Nephron (organoid): ENCODE results near the gene JAZF1.

Experiments used
- H3K27ac Mint-ChIP-seq, 3 experiments: 2 replicates each; pipeline ENCODE4 v1.8.0; 2020; ENCODE audit warnings: mixed read lengths in 3 of 3, mild to moderate bottlenecking in 2 of 3, moderate library complexity in 1 of 3
- H3K27me3 Mint-ChIP-seq: 2 replicates; pipeline ENCODE4 v1.8.0; 2021; ENCODE audit warnings: low read depth, mild to moderate bottlenecking, moderate library complexity, mixed read lengths
- H3K36me3 Mint-ChIP-seq: 2 replicates; pipeline ENCODE4 v1.8.0; 2020; ENCODE audit warnings: low read depth, mixed read lengths
- H3K4me1 Mint-ChIP-seq: 2 replicates; pipeline ENCODE4 v1.8.0; 2020; ENCODE audit warnings: mixed read lengths
- H3K4me3 Mint-ChIP-seq, 3 experiments: 2 replicates each; pipeline ENCODE4 v1.8.0; 2020; ENCODE audit warnings: mild to moderate bottlenecking in 3 of 3, mixed read lengths in 3 of 3, moderate library complexity in 2 of 3
- H3K9me3 Mint-ChIP-seq: 2 replicates; pipeline ENCODE4 v1.8.0; 2020; ENCODE audit warnings: mixed read lengths
- TF ChIP-seq, protein P1 (sequence below), 3 experiments: fragments of 200-600 bp; sonication (generic); IDR thresholded peaks; one replicate each; pipeline ENCODE4 v1.5.0; 2021; ENCODE audit warnings: antibody characterized with exemption in 3 of 3; ENCODE audit not compliant: unreplicated experiment in 3 of 3

JAZF1 gene

GRCh38 chr7:28112467-28112866 lies 68.1 kb downstream of the JAZF1 start:
- Mint-ChIP-seq H3K9me3 (no peaks in the 10 kb centered on the region), H3K27ac (peak overlapping the region; percentile 23 to 54 (median 46)), H3K36me3 (no peaks in the 10 kb centered on the region), H3K27me3 (peaks cover 4% of the 10 kb centered on the region), H3K4me3 (no peak overlapping the region), H3K4me1 (peaks cover 44% of the 10 kb centered on the region)
- TF ChIP-seq, protein P1, sequence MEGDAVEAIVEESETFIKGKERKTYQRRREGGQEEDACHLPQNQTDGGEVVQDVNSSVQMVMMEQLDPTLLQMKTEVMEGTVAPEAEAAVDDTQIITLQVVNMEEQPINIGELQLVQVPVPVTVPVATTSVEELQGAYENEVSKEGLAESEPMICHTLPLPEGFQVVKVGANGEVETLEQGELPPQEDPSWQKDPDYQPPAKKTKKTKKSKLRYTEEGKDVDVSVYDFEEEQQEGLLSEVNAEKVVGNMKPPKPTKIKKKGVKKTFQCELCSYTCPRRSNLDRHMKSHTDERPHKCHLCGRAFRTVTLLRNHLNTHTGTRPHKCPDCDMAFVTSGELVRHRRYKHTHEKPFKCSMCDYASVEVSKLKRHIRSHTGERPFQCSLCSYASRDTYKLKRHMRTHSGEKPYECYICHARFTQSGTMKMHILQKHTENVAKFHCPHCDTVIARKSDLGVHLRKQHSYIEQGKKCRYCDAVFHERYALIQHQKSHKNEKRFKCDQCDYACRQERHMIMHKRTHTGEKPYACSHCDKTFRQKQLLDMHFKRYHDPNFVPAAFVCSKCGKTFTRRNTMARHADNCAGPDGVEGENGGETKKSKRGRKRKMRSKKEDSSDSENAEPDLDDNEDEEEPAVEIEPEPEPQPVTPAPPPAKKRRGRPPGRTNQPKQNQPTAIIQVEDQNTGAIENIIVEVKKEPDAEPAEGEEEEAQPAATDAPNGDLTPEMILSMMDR (IDR thresholded peaks at IDR 0.05; ENCODE audit: unreplicated experiment in 3 of 3) = no peak

- peaks cover 4% of the 10 kb centered on the region for H3K27me3 Mint-ChIP-seq
- no peaks in the 10 kb centered on the region for H3K9me3 Mint-ChIP-seq
- H3K36me3 Mint-ChIP-seq = no peaks in the 10 kb centered on the region
- peaks cover 48% of the 10 kb centered on the region for H3K4me1 Mint-ChIP-seq
- TF ChIP-seq, protein P1 (IDR thresholded peaks at IDR 0.05; ENCODE audit: unreplicated experiment in 3 of 3) = no peak
- peak overlapping the region in 2 of 3 experiments; percentile 37 to 54 for H3K27ac Mint-ChIP-seq
- no peak overlapping the region for H3K4me3 Mint-ChIP-seq
Observed at GRCh38 chr7:28112012-28112411, 68.6 kb downstream of the JAZF1 start.

DNA sequence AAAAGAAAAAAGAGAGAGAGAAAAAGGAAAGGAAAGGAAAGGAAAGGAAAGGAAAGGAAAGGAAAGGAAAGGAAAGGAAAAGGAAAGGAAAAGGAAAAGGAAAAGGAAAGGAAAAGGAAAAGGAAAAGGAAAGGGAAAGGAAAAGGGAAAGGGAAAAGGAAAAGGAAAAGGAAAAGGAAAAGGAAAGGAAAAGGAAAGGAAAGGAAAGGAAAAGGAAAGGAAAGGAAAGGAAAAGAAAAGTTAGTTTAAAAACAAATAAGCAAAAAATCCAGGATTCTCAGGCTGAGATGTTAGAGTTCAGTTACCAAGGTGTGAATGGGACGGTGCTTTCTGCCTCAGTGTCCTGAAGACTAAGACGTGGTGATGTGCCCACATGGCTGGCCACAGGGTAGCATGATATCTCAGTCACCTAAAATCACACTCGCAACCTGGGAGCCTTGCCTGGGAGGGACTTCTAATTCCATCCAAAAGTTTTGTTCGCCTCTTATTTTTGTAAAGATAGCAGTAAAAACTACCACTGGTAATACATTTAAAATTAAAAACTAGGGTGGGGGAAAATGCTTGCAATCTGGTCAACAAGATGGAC lies 70.1 kb downstream of the JAZF1 start:
- TF ChIP-seq, protein P1 (IDR thresholded peaks at IDR 0.05; ENCODE audit: unreplicated experiment in 3 of 3) = no peak
- Mint-ChIP-seq H3K27me3 (peaks cover 4% of the 10 kb centered on the region), H3K36me3 (no peaks in the 10 kb centered on the region), H3K27ac (no peak overlapping the region), H3K4me1 (peaks cover 57% of the 10 kb centered on the region), H3K4me3 (no peak overlapping the region), H3K9me3 (no peaks in the 10 kb centered on the region)

DNA sequence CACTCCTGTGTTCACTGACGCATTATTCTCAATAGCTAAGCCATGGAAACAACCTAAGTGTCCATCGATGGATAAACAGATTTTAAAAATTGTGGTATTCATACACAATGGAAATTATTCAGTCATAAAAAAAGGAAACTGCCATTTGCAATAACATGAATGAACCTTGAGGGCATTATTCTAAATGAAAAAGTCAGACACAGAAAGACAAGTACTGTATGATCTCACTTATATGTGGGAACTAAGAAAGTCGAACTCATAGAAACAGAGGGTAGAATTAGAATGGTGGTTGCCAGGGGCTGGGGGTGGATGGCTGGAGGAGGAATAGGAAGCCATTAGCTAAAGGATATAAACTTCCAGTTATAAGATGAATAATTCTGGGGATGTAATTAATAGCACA lies 71.8 kb downstream of the JAZF1 start:
- Mint-ChIP-seq H3K4me1 (peaks cover 68% of the 10 kb centered on the region), H3K9me3 (no peaks in the 10 kb centered on the region), H3K36me3 (no peaks in the 10 kb centered on the region), H3K4me3 (no peak overlapping the region), H3K27me3 (peaks cover 4% of the 10 kb centered on the region), H3K27ac (no peak overlapping the region)
- TF ChIP-seq, protein P1 (IDR thresholded peaks at IDR 0.05; ENCODE audit: unreplicated experiment in 3 of 3) = no peak

DNA sequence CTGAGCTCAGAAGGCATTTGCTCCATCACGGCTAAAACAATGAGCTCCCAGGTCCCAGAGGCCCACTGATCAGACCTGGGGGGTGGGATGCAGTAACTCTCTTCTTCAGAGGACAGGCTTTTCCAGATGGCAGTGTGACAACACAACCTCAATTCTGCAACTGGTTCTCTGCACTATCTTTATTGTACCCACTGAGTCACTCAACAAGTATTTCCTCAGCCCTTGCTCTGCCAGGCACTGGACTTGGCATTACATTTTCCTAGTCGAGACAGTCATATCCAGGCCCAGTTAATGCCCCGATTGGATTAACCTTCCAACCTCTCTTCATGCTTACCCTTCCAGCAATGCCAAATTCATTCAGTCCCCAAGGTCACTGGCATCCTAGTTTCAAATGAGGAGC lies 72.6 kb downstream of the JAZF1 start:
- no peak overlapping the region for H3K27ac Mint-ChIP-seq
- peaks cover 4% of the 10 kb centered on the region for H3K27me3 Mint-ChIP-seq
- no peaks in the 10 kb centered on the region for H3K9me3 Mint-ChIP-seq
- H3K36me3 Mint-ChIP-seq = no peaks in the 10 kb centered on the region
- H3K4me1 Mint-ChIP-seq = peaks cover 71% of the 10 kb centered on the region
- TF ChIP-seq, protein P1 (IDR thresholded peaks at IDR 0.05; ENCODE audit: unreplicated experiment in 3 of 3) = no peak
- H3K4me3 Mint-ChIP-seq = no peak overlapping the region

DNA sequence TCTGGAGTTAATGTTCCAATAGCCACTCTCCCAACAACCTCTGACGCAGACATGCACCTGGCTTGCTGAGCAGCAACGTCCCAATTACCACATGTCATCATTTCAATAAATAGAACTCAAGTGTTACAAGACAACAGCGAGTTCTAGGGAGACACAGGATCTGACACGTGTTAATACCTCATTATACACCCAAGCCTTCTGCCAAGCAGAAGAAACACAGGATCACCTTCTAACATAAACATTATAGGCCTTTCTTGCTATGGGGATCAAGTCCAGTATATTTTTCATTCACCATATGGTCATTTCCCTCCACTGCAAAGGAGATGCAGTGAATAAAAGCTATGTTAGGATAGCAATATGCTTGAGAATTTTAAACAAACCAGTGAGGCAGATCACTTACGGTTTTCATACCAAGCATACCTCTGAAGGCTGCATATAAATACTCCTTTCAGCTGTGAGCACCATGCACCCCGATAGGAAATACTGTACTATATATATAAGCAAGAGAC lies 74.2 kb downstream of the JAZF1 start:
- Mint-ChIP-seq H3K36me3 (no peaks in the 10 kb centered on the region), H3K4me1 (peaks cover 59% of the 10 kb centered on the region), H3K27me3 (peaks cover 4% of the 10 kb centered on the region), H3K9me3 (no peaks in the 10 kb centered on the region), H3K27ac (peak overlapping the region; percentile 42 to 78 (median 62)), H3K4me3 (no peak overlapping the region)
- TF ChIP-seq, protein P1 (IDR thresholded peaks at IDR 0.05; ENCODE audit: unreplicated experiment in 3 of 3) = no peak
